Nephron (organoid): ENCODE measurements around the gene UBXN4.

Experiments
- H3K27ac Mint-ChIP-seq, 3 experiments: 2 replicates each; pipeline ENCODE4 v1.8.0; 2020; ENCODE audit warnings: mixed read lengths in 3 of 3, mild to moderate bottlenecking in 2 of 3, moderate library complexity in 1 of 3
- H3K27me3 Mint-ChIP-seq: 2 replicates; pipeline ENCODE4 v1.8.0; 2021; ENCODE audit warnings: low read depth, mild to moderate bottlenecking, moderate library complexity, mixed read lengths
- H3K36me3 Mint-ChIP-seq: 2 replicates; pipeline ENCODE4 v1.8.0; 2020; ENCODE audit warnings: low read depth, mixed read lengths
- H3K4me1 Mint-ChIP-seq: 2 replicates; pipeline ENCODE4 v1.8.0; 2020; ENCODE audit warnings: mixed read lengths
- H3K4me3 Mint-ChIP-seq, 3 experiments: 2 replicates each; pipeline ENCODE4 v1.8.0; 2020; ENCODE audit warnings: mild to moderate bottlenecking in 3 of 3, mixed read lengths in 3 of 3, moderate library complexity in 2 of 3
- H3K9me3 Mint-ChIP-seq: 2 replicates; pipeline ENCODE4 v1.8.0; 2020; ENCODE audit warnings: mixed read lengths
- CTCF ChIP-seq, 3 experiments: fragments of 200-600 bp; sonication (generic); IDR thresholded peaks; one replicate each; pipeline ENCODE4 v1.5.0; 2021; ENCODE audit warnings: antibody characterized with exemption in 3 of 3; ENCODE audit not compliant: unreplicated experiment in 3 of 3

UBXN4 gene

DNA sequence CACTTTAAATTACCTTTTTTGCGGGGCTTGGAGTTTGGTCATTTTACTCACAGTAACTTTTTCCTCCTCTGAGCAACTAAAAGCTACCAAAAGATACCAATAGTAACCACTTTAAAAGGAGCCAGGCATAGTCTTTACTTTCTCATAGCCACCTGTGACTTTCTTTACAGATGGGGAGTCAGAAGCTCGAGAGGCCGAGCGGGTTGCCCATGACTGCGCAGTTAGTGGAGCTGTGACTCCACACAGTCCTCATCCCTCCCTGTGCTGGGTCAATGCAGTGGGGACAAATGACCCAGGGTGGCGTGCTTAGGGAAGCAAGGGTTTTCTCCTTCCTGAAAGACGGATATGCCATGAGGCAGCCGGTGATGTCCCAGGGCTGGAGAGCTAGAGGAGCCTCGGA is 83.5 kb downstream of the UBXN4 start:
- no peak overlapping the region for H3K4me3 Mint-ChIP-seq
- H3K4me1 Mint-ChIP-seq, result peaks cover 8% of the 10 kb centered on the region
- no peak for TF ChIP-seq CTCF (IDR thresholded peaks at IDR 0.05; ENCODE audit: unreplicated experiment in 3 of 3)
- no peaks in the 10 kb centered on the region for H3K36me3 Mint-ChIP-seq
- H3K9me3 Mint-ChIP-seq, result peaks cover 7% of the 10 kb centered on the region
- H3K27me3 Mint-ChIP-seq, result peaks cover 4% of the 10 kb centered on the region
- no peak overlapping the region for H3K27ac Mint-ChIP-seq

DNA sequence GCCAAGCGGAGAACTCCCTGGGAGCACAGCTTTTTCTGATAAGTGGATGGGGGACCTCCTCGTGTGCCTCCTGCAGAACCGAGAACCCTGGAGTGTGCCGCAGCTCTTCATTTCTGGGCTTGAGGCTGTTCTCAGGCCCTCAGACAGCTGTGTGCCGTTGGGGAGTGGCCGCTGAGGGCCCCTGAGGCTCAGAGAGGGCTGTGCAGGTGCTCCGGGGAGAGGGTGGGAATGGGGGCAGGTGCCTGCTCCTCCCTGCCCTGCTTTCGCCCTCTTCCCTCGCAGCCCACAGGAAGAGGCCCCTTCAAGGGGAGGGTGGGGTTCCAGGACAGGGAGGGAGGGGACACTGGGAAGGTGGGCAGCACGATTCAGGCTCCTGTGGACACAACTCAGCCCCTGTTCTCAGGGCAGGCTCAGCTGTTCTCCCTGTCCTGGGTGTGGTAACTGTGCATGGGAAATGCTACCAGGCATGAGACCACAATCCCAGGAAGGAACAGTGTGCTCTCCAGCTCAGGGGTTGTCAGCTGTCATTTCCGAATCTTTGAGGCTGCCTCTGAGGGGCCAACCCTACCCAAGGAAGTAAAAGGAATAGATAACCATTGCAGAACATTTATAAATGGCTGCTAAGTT is 84.0 kb downstream of the UBXN4 start:
- no peaks in the 10 kb centered on the region for H3K36me3 Mint-ChIP-seq
- TF ChIP-seq CTCF (IDR thresholded peaks at IDR 0.05; ENCODE audit: unreplicated experiment in 3 of 3), result no peak
- no peak overlapping the region for H3K27ac Mint-ChIP-seq
- H3K4me1 Mint-ChIP-seq, result peaks cover 8% of the 10 kb centered on the region
- peaks cover 7% of the 10 kb centered on the region for H3K9me3 Mint-ChIP-seq
- peaks cover 4% of the 10 kb centered on the region for H3K27me3 Mint-ChIP-seq
- no peak overlapping the region for H3K4me3 Mint-ChIP-seq

DNA sequence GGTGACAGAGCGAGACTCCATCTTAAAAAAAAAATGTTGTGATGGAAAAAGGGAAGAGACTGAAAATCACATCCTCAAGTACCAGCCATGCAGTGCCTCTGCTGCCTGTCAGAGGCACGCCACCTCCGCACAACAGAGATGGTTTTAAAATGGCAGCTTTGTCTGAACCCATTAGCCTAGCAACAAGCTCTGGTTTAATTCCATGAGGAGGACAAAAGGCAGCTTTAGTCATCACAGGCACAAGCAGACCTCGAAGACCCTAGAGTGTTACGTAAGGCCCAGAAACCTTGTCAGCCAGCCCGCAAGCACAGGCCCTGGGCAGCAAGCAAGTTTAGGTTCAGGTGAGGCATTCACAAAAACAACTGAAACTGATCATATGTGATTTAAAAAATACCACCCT is 84.9 kb downstream of the UBXN4 start:
- Mint-ChIP-seq H3K9me3 (peaks cover 7% of the 10 kb centered on the region), H3K36me3 (no peaks in the 10 kb centered on the region), H3K4me1 (peaks cover 8% of the 10 kb centered on the region), H3K4me3 (no peak overlapping the region), H3K27ac (no peak overlapping the region), H3K27me3 (peaks cover 4% of the 10 kb centered on the region)
- TF ChIP-seq CTCF (IDR thresholded peaks at IDR 0.05; ENCODE audit: unreplicated experiment in 3 of 3), result no peak

- Mint-ChIP-seq H3K4me1 (peaks cover 8% of the 10 kb centered on the region), H3K27me3 (no peaks in the 10 kb centered on the region), H3K4me3 (no peak overlapping the region), H3K36me3 (no peaks in the 10 kb centered on the region), H3K27ac (no peak overlapping the region), H3K9me3 (no peaks in the 10 kb centered on the region)
- TF ChIP-seq CTCF (IDR thresholded peaks at IDR 0.05; ENCODE audit: unreplicated experiment in 3 of 3), result no peak
Observed at GRCh38 chr2:135829378-135830135, 87.9 kb downstream of the UBXN4 start.

DNA sequence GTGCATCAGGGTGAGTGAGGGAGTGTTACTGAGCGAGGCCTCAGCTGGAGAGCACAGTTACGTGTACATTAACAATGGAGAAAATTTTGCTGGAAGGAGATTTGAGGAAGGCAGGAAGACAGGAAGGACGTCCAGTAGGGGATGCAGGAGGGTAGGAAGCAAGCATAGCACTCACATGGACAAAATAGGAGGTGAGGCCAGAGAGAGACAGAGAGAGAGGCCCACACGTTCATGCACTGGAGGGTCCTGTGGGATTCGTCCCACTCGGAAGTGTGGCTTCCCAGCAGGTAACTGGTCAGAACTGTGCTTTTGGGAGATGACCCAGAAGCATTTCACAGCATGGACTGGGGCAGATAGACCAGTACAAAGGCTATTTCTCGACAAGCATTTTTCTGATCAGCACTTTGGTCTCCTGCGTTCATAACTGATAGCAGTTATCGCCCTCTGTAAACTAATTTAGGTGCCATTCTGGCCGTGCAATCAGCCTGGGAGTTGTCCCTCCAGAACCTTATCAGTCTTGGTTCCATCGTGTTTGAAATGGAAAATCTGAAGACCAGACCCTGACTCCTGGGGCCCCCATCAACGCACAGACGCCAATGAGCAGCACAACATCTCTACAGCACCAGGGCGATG is 89.6 kb downstream of the UBXN4 start:
- Mint-ChIP-seq H3K9me3 (no peaks in the 10 kb centered on the region), H3K27ac (no peak overlapping the region), H3K4me3 (no peak overlapping the region), H3K4me1 (peaks cover 8% of the 10 kb centered on the region), H3K36me3 (peaks cover under 1% of the 10 kb centered on the region), H3K27me3 (no peaks in the 10 kb centered on the region)
- no peak for TF ChIP-seq CTCF (IDR thresholded peaks at IDR 0.05; ENCODE audit: unreplicated experiment in 3 of 3)
